Fibroblast of skin of right biceps (primary cell): ENCODE measurements around the gene UBAP1L.
"Not testable (repeated sequence)": the region's sequence is repeated elsewhere in the genome, so short reads cannot be mapped to it uniquely, and the experiment has no call there.

Source experiments
- DNase-seq: peaks from one replicate; pipeline ENCODE4 v3.0.0-alpha.2; 2013

Gene UBAP1L

DNA sequence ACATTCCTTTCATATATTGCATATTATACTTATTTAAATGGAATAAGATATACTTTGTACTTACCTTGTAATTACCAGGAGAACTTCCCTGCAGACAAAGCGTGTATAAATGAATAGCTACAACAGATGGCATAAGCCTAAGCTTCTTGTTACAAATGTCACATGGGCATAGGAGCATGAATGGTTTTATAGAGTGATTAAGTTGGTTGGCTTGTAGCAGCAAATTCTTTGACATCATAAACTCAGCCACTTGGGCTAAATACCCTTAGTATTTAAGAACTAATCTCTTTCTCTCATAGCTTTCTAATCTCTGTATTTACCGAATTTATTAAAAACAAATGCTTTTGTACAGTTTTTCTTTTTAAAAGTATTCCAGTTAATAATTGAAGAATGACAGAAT lies at the start of gene UBAP1L:
TSS of gene UBAP1L (minus strand) at position 115 of the 400 bp plus-strand sequence. CDS start 8,985 bp downstream, outside the sequence.
- DNase-seq, result no peak

DNA sequence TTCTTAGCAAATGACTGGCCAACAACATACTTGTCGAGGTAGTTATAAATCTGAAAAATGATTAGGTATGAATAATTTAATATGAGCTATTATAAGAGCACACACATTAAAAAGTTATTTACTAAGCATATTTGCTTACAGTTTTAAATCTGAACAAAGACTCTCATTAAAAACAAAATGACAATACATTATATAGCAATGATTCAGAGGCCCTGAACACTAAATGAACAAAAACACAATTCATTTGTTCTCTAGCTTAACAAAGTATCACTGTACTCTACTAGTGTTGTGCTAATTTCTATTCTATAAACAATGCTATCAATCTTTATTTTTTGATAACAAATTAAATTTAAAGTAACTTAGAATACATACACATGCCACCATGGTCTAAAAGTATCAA lies 49.1 kb upstream of the UBAP1L start:
- DNase-seq, result no peak

DNA sequence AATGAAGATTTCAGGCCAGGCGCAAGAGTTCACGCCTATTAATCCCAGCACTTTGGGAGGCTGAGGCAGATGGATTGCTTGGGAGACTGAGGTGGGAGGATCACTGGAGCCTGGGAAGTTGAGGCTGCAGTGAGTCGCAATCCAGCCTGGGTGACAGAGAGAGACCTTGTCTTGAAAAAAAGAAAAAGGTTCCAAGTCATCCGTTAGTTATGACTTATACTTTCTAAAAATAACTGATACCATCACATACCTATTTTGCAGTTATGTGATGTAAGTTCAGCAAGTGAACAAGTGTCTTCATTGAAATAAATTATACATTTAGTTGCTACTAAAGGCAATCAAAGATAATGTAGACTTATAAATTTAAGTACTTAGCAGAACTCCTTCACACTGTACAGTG lies 48.0 kb upstream of the UBAP1L start:
- DNase-seq, result peak; percentile 16

DNA sequence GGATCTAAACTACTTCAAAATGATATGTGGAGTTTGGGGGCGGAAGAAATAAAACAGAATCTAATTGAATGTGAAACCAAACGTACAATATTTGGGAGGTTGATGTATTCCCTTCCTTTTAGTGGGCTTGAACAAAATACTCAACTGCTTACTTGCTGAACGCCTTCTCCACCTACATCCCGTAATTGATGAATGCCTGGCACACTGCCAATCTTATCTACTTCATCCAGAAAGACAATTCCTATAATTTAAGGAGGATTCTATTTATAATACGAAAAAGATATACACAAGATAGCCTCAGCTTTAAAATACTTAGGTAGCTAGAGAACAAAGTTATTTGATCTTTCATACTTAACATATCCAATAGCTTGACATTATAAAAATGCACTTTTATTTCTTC lies 41.7 kb upstream of the UBAP1L start:
- DNase-seq, result no peak

DNA sequence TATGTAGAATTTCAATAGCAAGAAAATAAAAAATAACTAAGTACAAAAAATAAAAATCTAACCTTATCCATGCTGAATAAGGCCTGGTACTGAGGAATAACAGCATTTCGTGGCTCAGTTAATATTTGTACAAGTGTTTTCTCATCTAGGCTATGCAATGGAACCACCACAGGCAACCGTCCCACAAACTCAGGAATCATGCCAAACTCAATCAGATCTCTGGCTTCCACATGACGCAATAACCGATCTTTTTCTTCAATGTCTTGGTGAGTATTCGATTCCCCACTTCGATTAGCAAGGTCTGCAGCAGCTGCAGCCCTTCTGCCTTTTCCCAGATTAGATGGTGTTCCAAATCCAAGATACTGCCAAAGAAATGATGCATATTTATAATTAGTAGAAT lies 39.7 kb upstream of the UBAP1L start:
- no peak for DNase-seq

DNA sequence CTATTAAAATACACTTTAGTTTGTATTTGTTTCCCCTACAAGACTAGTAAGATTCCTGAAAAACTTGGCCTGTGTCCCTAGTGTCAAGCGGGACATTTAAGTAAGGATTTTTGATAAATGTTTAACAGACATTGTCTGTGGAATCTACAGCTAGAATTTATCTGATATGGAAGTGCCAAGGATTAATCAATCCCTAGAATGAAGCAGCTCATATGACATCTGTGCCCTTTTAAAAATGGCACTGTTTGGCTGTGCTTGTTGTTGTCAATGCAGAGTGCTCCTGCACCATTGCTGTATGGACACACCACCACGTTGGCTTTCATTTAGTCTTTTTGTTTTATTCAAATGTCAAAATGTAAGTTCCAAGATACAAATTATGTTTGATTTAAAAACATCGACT lies 32.9 kb upstream of the UBAP1L start:
- DNase-seq, result no peak

DNA sequence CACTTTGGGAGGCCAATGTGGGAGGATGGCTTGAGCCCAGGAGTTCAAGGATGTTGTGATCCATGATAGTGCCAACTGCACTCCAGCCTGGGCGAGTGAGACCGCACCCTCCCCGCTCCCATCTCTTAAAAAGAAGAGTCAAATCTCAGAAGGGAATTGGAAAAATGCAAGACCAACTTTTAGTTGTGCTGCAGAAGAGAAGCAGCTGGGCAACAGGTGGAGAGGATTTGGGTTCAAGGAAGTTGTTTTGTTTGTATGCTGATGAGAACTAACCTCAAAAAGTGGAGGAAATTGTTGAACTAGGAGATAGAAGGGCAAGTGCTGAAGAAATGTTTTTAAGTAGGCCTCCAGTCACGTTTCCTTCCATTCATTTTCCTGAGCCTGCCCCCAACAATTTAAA lies 31.4 kb upstream of the UBAP1L start:
- no peak for DNase-seq

DNA sequence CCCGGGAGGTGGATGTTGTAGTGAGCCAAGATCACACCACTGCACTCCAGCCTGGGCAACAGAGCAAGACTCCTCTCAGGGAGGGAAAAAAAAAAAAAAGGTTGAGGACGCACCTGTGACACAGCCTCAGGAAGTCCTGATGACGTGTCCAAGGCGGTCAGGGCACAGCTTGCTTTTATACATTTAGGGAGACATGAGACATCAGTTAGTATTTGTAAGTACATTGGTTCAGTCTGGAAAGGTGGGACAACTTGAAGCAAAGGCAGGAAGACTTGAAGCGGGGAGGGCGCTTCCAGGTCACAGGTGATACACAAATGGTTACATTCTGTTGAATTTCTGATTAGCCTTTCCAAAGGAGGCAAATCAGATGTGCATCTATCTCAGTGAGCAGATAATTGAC lies 23.6 kb upstream of the UBAP1L start:
- DNase-seq, result not testable (repeated sequence)

DNA sequence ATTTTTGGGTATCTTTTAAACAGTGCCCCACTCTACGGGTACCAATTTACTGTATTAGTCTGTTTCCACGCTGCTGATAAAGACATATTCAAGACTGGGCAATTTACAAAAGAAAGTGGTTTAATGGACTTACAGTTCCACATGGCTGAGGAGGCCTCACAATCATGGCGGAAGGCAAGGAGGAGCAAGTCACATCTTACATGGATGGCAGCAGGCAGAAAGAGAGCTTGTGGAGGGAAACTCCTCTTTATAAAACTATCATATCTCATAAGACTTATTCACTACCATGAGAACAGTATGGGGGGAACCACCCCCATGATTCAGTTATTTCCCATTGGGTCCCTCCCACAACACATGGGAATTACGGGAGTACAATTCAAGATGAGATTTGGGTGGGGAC lies 22.9 kb upstream of the UBAP1L start:
- DNase-seq, result not testable (repeated sequence)

DNA sequence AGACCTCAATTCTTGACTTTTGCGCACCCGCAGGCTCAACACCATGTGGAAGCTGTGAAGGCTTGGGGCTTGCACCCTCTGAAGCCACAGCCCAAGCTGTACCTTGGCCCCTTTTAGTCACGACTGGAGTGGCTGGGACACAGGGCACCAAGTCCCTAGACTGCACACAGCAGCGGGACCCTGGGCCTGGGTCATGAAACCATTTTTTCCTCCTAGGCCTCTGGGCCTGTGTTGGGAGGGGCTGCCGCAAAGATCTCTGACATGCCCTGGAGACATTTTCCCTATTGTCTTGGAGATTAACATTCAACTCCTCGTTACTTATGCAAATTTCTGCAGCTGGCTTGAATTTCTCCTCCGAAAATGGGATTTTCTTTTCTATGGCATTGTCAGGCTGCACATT lies 22.1 kb upstream of the UBAP1L start:
- DNase-seq, result not testable (repeated sequence)

DNA sequence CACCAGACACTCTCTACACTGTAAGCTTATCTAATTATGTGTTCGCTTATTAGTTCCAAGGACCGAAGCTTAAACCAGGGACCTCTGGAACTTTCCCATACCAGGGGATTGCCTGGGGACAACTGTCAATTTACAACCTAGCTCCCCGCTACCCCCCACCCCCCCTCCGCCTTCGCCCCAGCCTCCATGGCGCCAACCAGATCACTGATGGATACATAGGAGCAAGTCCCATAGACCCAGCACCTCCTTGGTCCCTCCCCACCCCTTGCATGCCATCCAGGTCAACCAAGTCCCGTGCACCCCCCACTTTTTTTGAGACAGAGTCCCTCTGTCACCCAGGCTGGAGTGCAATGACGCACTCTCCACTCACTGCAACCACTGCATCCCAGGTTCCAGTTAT lies 19.5 kb upstream of the UBAP1L start:
- DNase-seq, result no peak

DNA sequence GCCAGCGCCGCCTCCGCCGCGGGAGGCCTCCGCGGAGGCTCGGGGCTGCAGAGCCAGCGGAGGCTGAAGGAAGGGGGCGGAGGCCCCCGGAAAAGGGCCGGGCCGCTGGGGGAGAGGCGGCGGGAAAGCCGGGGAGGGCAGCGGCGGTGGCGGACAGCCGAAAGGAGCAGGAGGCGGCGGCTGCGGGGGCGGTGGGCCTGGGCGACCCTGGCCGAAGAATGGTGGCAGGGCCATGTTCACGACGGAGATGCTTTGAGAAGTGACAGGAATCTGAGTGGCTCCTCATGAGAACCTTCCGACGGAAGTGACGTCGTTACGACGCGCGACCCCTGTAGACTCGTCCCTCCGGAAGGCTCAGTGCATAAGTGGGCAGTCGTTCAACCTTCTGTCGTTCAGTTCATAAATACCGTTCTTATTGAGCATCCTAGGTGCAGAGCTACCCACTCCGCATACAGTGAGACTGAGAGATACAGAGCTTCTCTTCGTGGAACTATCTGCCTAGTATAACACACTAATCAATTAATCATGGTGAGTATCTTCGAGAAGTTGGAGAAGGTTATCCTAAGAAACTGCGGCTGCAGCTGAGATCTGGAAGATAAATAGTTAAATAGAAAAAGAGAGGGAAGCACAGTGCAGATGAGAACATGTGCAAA lies 18.7 kb upstream of the UBAP1L start, which contains the start of gene PDCD7:
TSS of gene PDCD7 (minus strand) at position 261 of the 653 bp plus-strand sequence. CDS start at position 234, 27 bp downstream.
- peak; percentile 92 for DNase-seq

DNA sequence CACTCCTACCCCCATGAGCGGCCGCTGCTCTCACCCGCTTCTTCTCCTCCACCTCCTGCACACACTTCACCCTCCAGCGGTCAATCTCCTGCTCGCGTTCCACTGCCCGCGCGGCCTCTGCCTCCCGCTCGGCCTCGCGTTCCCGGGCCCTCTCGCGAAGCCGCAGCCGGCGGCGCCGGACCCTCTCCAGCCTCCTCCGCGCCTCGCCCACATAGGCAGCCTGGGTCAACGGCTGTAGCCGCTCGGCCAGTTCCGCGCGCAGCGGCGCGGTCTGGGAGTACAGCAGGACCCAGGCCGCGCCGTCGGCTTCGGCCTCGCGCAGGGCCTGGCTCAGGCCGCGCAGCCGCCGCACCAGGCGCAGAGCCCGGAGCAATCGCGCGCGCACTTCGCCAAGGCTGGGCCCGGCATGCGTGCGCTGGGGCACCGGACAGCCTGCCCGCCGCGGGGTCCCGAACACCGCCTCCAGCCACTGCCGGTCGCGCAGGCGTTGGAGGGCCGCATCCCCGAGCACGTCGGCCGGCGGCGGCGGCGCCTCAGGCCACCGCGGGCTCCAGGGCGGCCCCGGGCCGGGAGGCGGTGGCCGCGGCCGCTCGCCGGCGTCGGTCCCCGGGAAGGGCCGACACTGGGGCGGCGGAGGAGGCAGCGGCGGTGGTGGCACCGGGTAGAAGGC lies 18.0 kb upstream of the UBAP1L start:
- DNase-seq, result peak; percentile 40

DNA sequence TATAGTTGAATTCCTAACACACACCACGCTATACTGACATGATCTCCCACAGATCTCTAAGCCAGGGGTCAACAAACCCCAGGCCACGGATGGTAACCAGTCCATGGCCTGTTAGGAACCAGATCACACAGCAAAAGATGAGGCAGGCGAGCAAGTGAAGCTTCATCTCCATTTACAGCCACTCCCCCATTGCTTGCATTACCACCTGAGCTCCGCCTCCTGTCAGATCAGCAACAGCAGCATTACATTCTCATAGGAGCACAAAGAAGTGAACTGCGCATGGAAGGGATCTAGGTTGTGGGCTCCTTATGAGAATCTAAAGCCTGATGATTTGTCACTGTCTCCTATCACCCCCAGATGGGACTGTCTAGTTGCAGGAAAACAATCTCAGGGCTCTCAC lies 15.9 kb upstream of the UBAP1L start:
- DNase-seq, result no peak

DNA sequence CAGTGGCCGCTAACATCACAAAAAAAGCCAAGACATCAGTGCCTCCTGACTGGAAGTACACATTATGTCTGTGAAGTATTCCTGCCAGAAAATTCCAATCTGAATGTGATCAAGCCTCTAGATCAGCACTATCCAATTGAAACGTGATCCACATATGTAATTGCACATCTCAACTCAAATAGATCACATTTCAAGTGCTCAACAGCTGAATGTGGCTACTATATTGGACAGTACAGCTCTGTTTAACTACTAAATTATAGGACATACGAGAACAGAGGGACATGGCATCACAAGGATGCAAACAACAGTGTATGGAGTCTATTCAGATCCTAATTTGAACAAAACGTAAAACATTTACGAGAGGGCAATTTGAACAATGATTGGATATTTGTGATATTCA lies 542 bp upstream of the UBAP1L start:
- no peak for DNase-seq

DNA sequence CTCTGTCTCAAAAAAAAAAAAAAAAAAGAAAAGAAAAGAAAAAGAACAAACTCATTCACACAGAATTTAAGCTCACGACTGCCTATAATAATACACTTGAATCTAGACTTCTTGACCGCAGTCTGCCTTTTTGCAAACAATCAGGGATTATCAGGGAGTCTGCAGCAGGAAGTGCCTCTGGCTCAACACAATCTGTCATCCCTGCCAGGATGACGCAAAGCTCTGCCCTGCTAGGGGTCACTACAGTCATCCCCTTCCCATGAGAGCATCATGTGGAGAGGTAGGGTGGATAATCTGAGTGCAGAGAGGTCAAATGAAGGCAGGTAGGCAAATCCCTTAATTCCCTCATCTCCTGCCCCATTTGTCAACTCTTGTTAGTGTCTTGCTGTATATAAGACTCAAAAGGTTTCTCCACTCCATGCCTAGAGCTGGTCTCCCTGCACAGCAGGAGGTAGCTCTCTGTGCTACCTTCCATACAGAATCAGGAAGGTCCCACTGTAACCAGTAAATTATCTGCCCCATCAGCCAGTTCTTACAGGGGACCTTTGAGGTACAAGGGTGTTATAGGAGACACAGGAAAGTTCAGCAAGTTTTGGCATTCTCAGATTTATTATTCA lies 4.2 kb downstream of the UBAP1L start:
- DNase-seq, result peak; percentile 30

DNA sequence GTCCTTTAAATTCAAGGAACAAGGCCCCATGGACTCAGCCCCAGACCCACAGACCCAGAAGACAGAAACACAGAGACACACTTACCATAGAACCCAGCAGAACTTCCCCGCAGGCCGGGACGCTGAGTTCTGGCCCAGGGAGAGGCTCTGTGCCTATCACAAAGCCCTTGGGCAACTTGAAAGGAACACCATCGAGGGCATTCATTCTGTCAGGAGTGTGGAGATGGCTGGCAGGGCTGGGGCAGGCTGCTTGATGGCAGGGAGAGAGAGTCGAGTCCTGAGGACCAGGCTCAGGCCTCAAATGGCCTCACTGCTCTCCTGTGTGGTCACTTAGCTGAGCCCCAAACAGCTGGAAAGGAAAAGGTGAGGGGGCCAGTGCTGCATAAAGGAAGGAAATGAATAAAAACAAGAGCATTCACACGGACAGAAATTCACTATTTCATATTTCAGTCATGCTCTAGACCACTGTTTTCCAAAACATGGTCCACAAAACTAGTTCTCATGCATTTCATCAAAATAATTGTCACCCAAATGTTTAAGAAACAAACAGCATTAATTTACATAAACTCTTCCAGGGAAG lies 8.9 kb downstream of the UBAP1L start:
- DNase-seq, result no peak

DNA sequence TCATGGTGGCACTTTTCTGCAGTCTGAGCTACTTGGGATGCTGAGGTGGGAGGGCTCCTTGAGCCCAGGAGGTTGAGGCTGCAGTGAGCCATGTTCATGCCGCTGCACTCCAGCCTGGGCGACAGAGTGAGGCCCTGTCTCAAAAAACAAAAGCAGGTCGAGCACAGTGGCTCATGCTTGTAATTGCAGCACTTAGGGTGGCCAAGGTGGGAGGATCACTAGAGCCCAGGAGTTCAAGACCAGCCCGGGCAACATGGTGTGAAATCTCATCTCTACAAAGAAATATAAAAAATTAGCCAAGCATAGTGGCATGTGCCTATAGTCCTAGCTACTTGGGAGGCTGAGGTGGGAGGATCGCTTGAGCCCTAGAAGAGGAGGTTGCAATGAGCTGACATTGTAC lies 10.0 kb downstream of the UBAP1L start:
- no peak for DNase-seq

DNA sequence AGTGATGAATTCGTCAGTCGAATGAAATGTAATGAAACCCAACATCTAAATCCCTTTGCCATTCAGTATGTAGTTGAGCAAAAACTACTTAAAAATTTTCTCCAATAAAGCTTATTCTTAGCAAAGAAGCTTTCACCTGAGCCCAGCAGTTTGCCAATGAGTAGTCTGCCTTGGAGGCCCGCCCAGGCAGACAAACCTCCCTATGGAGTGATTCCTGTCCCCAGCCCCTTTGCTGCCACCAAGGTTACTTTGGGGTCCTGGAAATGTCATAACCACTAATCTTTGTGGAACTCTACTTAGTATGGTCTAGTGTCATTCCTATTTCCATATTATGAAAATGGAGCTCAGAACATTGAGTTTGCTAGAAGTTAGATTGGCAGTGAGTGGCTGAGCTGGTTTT lies 12.1 kb downstream of the UBAP1L start:
- DNase-seq, result no peak

DNA sequence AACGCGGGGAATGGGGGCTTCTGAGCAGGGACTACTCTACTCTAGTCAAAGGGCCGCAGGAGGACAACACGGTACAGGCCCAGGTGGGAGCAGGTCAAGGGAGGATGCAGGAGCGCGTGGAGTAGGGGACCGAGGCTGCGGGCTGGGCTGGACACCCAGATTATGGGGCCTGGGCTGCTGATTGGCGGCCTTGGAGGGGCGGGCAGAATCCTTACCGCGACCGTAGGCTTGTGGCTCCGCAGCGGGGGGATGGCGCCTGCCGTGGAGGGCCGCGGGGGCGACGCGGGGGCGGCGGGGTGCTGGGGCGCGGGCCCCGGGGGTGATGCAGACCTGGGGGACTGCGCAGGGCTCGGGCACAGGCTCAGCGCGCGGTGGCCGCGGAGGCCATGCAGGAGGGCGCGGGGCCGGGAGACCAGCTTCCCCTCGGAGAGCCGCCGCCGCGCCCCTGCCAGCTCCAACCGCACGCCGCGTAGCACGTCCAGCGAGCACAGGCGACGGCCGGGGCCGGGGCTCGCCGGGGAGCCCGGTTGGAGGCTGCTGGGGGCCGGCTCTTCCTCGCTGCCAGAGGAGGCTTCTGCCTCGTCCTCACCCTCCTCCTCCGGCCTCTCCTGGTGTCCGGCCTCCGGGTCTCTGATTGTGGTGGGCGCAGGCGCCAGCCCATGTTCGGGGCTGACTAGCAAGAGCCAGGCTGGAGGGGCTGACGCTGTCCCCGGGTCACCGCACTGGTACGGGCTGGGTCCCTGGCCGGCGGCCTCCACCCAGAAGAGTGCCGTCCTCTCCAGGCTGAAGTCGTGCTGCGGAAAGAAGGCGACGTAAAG lies 12.9 kb downstream of the UBAP1L start:
- DNase-seq, result no peak

DNA sequence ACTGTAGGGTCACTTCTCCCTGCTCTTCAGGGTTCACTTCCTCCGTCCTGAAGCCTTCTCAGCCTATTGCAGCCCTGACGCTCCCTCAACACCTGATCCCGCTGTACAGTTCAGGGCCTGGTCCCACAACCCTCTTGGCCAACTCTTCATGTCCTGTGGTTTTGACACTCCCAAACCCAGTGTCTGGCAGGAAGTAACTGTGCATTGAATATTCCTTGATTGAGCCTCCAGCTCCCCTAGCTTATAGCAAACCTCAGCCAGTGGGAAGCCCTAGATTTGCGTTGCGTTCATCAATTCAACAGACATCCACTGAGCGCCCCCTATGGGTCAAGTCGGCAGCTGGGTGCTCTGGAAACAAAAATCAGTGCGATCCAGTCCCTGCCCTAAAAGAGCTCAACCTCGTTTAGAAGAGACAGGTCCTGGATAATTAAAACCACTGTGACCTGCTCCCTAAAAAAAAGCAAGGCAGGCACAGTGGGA lies 13.5 kb downstream of the UBAP1L start:
- peak; percentile 61 for DNase-seq

DNA sequence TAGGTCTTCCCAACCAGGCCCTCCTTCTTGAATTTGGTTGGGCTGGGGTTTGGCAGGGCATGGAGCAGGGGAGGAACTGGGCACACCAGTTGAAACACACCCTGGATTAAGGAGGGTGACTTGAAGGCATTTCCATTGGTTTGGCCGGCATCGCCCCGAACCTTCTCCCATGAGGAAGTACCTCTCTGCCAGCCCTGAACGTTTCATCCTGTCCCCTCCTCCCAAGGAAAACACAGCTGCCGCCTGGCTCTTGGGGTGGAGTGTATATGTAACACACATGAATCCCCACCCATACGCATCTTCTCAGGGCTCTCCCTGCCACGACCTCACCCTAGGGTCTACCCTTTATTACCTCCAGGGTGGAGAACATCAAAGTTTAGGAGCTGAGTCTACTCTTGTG lies 14.6 kb downstream of the UBAP1L start:
- DNase-seq, result no peak

DNA sequence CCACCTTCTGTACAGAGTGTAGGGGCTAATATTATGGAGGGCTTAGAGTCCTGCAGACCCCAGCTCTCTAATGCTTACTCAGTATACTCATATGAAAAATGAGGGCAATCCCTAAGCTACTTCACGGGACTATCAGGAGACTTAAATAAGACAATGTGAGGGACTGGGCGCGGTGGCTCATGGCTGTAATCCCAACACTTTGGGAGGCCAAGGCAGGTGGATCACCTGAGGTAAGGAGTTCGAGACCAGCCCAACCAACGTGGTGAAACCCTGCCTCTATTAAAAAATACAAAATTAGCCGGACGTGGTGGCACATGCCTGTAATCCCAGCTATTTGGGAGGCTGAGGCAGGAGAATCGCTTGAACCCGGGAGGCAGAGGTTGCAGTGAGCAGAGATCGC lies 15.2 kb downstream of the UBAP1L start:
- not testable (repeated sequence) for DNase-seq
